HG02642 (cell line): ENCODE data around the gene STAT6.
A peak's percentile ranks its signal among the peaks of the same experiment; 100 is the strongest.
"Not testable (repeated sequence)": the region's sequence is repeated elsewhere in the genome, so short reads cannot be mapped to it uniquely, and the experiment has no call there.

ENCODE experiments used
- ATAC-seq: cut with Tn5 transposase; IDR thresholded peaks from one replicate; pipeline ENCODE4 v1.9.1; 2021; ENCODE audit warnings: mild to moderate bottlenecking; ENCODE audit not compliant: unreplicated experiment, poor library complexity

Gene STAT6

GRCh38 chr12:57090924-57091637 lies 20.1 kb downstream of the STAT6 start:
- ATAC-seq = no peak

- ATAC-seq = no peak
Observed at GRCh38 chr12:57090490-57090889, 20.7 kb downstream of the STAT6 start.

- no peak for ATAC-seq
Observed at GRCh38 chr12:57089271-57090245, 21.6 kb downstream of the STAT6 start.

- peak; percentile 55 for ATAC-seq
Observed at GRCh38 chr12:57088354-57089270, 22.6 kb downstream of the STAT6 start, which contains the start of gene NAB2. Gene NAB2, plus strand, starts transcription at chr12:57089114. Its CDS starts 158 bp downstream, at chr12:57089272.

GRCh38 chr12:57087691-57088353 lies 23.3 kb downstream of the STAT6 start:
- ATAC-seq = peak; percentile 36

GRCh38 chr12:57087010-57087690 lies 24.0 kb downstream of the STAT6 start:
- ATAC-seq = peak; percentile 37

GRCh38 chr12:57086493-57087009 lies 24.6 kb downstream of the STAT6 start:
- no peak for ATAC-seq

GRCh38 chr12:57085999-57086492 lies 25.1 kb downstream of the STAT6 start:
- no peak for ATAC-seq

GRCh38 chr12:57080855-57081254 lies 30.3 kb downstream of the STAT6 start:
- ATAC-seq = no peak

GRCh38 chr12:57079821-57080220 lies 31.3 kb downstream of the STAT6 start:
- ATAC-seq = no peak

- ATAC-seq = peak; percentile 98
Observed at GRCh38 chr12:57078519-57079404, 32.4 kb downstream of the STAT6 start, which contains the start of gene NEMP1. Gene NEMP1, minus strand, starts transcription at chr12:57078791. Its CDS starts 46 bp downstream, at chr12:57078745.

- not testable (repeated sequence) for ATAC-seq
Observed at GRCh38 chr12:57073566-57074450, 37.4 kb downstream of the STAT6 start.

- ATAC-seq = no peak
Observed at GRCh38 chr12:57072661-57073060, 38.5 kb downstream of the STAT6 start.

- ATAC-seq = peak; percentile 82
Observed at GRCh38 chr12:57069523-57069922, 41.6 kb downstream of the STAT6 start.

GRCh38 chr12:57066245-57066644 lies 44.9 kb downstream of the STAT6 start:
- ATAC-seq = no peak

- peak; percentile 68 for ATAC-seq
Observed at GRCh38 chr12:57063991-57064685, 47.0 kb downstream of the STAT6 start.
